Endothelial cell of umbilical vein (primary cell): ENCODE results near the gene METAP1. TPM values are rescaled to one million over a fixed set of nuclear protein-coding genes. Genes with fewer than 3 reads are reported as not detected.

Experiments
- BruUV-seq: library from RNA; stranded (reverse); fragments of 400-500 nt; replicated peaks from 2 replicates; lab custom pipeline; 2021; lab: Mats Ljungman, UMichigan
- CTCF ChIA-PET: fragments of 300-600, 350-600 bp; sonication (Branson Sonifier 250); formaldehyde crosslinking; loops from one replicate; lab custom pipeline; 2021; ENCODE audit warnings: antibody characterized with exemption, inconsistent platforms; lab: Charles Lee
- POLR2A ChIA-PET: fragments of 300-600, 350-600 bp; sonication (Branson Sonifier 250); formaldehyde crosslinking; loops from one replicate; lab custom pipeline; 2021; ENCODE audit warnings: antibody characterized with exemption, inconsistent platforms; lab: Charles Lee
- DNase-seq: peaks from one replicate; pipeline ENCODE4 v3.0.0-alpha.2; 2011; ENCODE audit warnings: low read depth, low spot score
- FAIRE-seq: peaks from 2 replicates; lab custom pipeline; 2011; peaks lifted over from hg19 to GRCh38; lab: Jason Lieb, UNC
- H2AFZ ChIP-seq: 2 replicates; pipeline ENCODE4 v1.6.0; 2012; ENCODE audit warnings: low read depth, low read length, control low read depth, inconsistent platforms
- H3K27ac ChIP-seq: 2 replicates; pipeline ENCODE4 v1.5.1; 2011; ENCODE audit warnings: low read depth, mild to moderate bottlenecking, control low read depth, low read length, moderate library complexity; ENCODE audit not compliant: insufficient read depth
- H3K27me3 ChIP-seq, 2 experiments: 2 replicates each; pipeline versions ENCODE4 v1.6.0 to v1.6.1; 2011; ENCODE audit warnings: low read length in 2 of 2, mixed read lengths in 1 of 2; ENCODE audit not compliant: control insufficient read depth in 2 of 2, insufficient read depth in 2 of 2
- H3K36me3 ChIP-seq, 2 experiments: 2 replicates in 1 of 2; 3 replicates in 1 of 2; pipeline ENCODE4 v1.5.1; 2011; ENCODE audit warnings: low read length in 2 of 2, mild to moderate bottlenecking in 1 of 2, moderate library complexity in 1 of 2; ENCODE audit not compliant: control insufficient read depth in 2 of 2, insufficient read depth in 2 of 2; ENCODE audit errors: extremely low read depth in 1 of 2
- H3K4me1 ChIP-seq: 3 replicates; pipeline ENCODE4 v1.5.1; 2011; ENCODE audit warnings: mild to moderate bottlenecking, low read length; ENCODE audit not compliant: control insufficient read depth, insufficient read depth; ENCODE audit errors: extremely low read depth
- H3K4me2 ChIP-seq: 2 replicates; pipeline ENCODE4 v1.6.1; 2011; ENCODE audit warnings: low read length, control low read depth, mixed read lengths; ENCODE audit not compliant: insufficient read depth
- H3K4me3 ChIP-seq, 3 experiments: fragments of 200-600 bp in 1 of 3; sonication (generic), shearing (Covaris generic) in 1 of 3; replicated peaks in 1 of 3; 2 replicates each; pipeline ENCODE4 v1.5.1; 2011 to 2016; ENCODE audit warnings: control low read depth in 3 of 3, low read length in 3 of 3, mild to moderate bottlenecking in 2 of 3, inconsistent platforms in 1 of 3, low read depth in 1 of 3, moderate library complexity in 1 of 3; ENCODE audit not compliant: insufficient read depth in 1 of 3
- H3K79me2 ChIP-seq: 2 replicates; pipeline ENCODE4 v1.6.0; 2012; ENCODE audit warnings: low read length, inconsistent platforms; ENCODE audit not compliant: control insufficient read depth, insufficient read depth
- H3K9ac ChIP-seq: replicated peaks from 2 replicates; pipeline ENCODE3; 2011; ENCODE audit warnings: low read length, control low read depth; ENCODE audit not compliant: insufficient read depth; ENCODE audit errors: extremely low read depth
- H3K9me1 ChIP-seq: replicated peaks from 3 replicates; pipeline ENCODE4 v1.6.0; 2011; ENCODE audit warnings: mild to moderate bottlenecking, low read length; ENCODE audit not compliant: control insufficient read depth, insufficient read depth; ENCODE audit errors: extremely low read depth
- H3K9me3 ChIP-seq: replicated peaks from 2 replicates; pipeline ENCODE4 v1.5.1; 2012; ENCODE audit warnings: low read length, inconsistent platforms; ENCODE audit not compliant: control insufficient read depth, insufficient read depth
- H4K20me1 ChIP-seq: replicated peaks from 2 replicates; pipeline ENCODE3; 2011; ENCODE audit warnings: mild to moderate bottlenecking, low read length; ENCODE audit not compliant: control insufficient read depth, insufficient read depth; ENCODE audit errors: extremely low read depth
- MYC ChIP-seq: IDR thresholded peaks from one replicate; pipeline ENCODE4 v1.6.1; 2011; ENCODE audit warnings: mild to moderate bottlenecking, low read depth, low read length
- POLR2A ChIP-seq: IDR thresholded peaks from 2 replicates; pipeline ENCODE4 v1.6.1; 2012; ENCODE audit warnings: low read depth, mild to moderate bottlenecking, control low read depth, low read length
- dilution Hi-C: fragments of 300-500 bp; cut with MboI; formaldehyde crosslinking; loops from one replicate; pipeline ENCODE4 v1.15.0; 2019; ENCODE audit warnings: low sequenced_read_pairs; ENCODE audit not compliant: extremely low pct_ligation_motif_present
- intact Hi-C: fragments of 100-400 bp; cut with micrococcal nuclease; formaldehyde crosslinking; loops from one replicate; pipeline ENCODE4 v1.10.0; 2022
- polyA plus RNA-seq, 4 experiments: library from polyadenylated mRNA; depleted of rRNA in 3 of 4; stranded (reverse) in 3 of 4; unstranded in 1 of 4; fragments of >200 nt; gene quantifications; 2 replicates each; pipeline versions ENCODE4 v1.2.1 to v1.2.3, GENCODE V29; 2011 to 2012; ENCODE audit warnings: missing spikeins in 1 of 4
- total RNA-seq: library from RNA; stranded (reverse); gene quantifications from 2 replicates; pipeline ENCODE4 v1.2.3, GENCODE V29; 2021
- TF ChIP-seq, protein P1 (sequence below): IDR thresholded peaks from 2 replicates; pipeline ENCODE4 v1.6.1; 2011; ENCODE audit not compliant: insufficient read depth, insufficient read length

Gene METAP1
- total and polyA plus RNA-seq, 2 donors (not counting 3 experiments of a cell fraction or from before 2014, with no cell fraction given): 26.4 to 39.8 TPM

GRCh38 chr4:98959411-98959810 is 36.1 kb upstream of the METAP1 start:
- Histone ChIP-seq H3K4me1 (no peaks in the 10 kb centered on the region), H3K27me3 (no peaks in the 10 kb centered on the region), H3K36me3 (no peaks in the 10 kb centered on the region), H3K79me2 (no peaks in the 10 kb centered on the region), H4K20me1 (no peaks in the 10 kb centered on the region), H3K4me3 (no peak overlapping the region), H2AFZ (no peak overlapping the region), H3K9ac (no peak overlapping the region), H3K9me1 (no peaks in the 10 kb centered on the region), H3K9me3 (no peaks in the 10 kb centered on the region), H3K27ac (no peak overlapping the region), H3K4me2 (no peak overlapping the region)
- ChIA-PET POLR2A (no interaction called here), CTCF (no interaction called here)
- intact Hi-C loops: no loop called here
- no peak for TF ChIP-seq POLR2A
- BruUV-seq: no TSS peak
- FAIRE-seq: no peak
- dilution Hi-C loops: no loop called here
- no peak for DNase-seq

- no peaks in the 10 kb centered on the region for H3K9me1 ChIP-seq
- ChIA-PET POLR2A (interaction anchor here (0.7 kb wide), 1 partner anchor 8 kb away, joined by 4 read pairs; no protein-coding TSS in a partner anchor), CTCF (interaction anchor here (1.5 kb wide), 1 partner anchor 33 kb away, joined by 5 read pairs; the partner anchor contains the start of gene METAP1)
- BruUV-seq: no TSS peak
- FAIRE-seq (no peak), DNase-seq (no peak)
- no peak overlapping the region for H2AFZ ChIP-seq
- intact Hi-C loops: no loop called here
- H3K4me3 ChIP-seq: no peak overlapping the region
- H3K9ac ChIP-seq: no peak overlapping the region
- no peaks in the 10 kb centered on the region for H3K4me1 ChIP-seq
- H3K9me3 ChIP-seq: no peaks in the 10 kb centered on the region
- dilution Hi-C loops: no loop called here
- no peak overlapping the region for H3K27ac ChIP-seq
- no peak for TF ChIP-seq MYC
- TF ChIP-seq, protein P1, sequence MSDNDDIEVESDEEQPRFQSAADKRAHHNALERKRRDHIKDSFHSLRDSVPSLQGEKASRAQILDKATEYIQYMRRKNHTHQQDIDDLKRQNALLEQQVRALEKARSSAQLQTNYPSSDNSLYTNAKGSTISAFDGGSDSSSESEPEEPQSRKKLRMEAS: no peak
- no peaks in the 10 kb centered on the region for H4K20me1 ChIP-seq
- no peaks in the 10 kb centered on the region for H3K36me3 ChIP-seq
- no peaks in the 10 kb centered on the region for H3K79me2 ChIP-seq
- H3K27me3 ChIP-seq: peaks cover 2% of the 10 kb centered on the region in 2 experiments
- H3K4me2 ChIP-seq: no peak overlapping the region
Observed at GRCh38 chr4:98961770-98962169, 33.8 kb upstream of the METAP1 start.
